Activated T-helper 2 cell treated with anti-CD3 and anti-CD28 coated beads, Interferon-gamma antibody, Interleukin-2, Interleukin-4, amounts not matched to agents 10 μg/mL and 5 μg/mL and 100 μg/mL, durations not matched to agents 14 hours and 24 hours and 36 hours (primary cell): ENCODE data around the gene ZNRF1. TPM values are rescaled to one million over a fixed set of nuclear protein-coding genes. Genes with fewer than 3 reads are reported as not detected.
"Not testable (repeated sequence)": the region's sequence is repeated elsewhere in the genome, so short reads cannot be mapped to it uniquely, and the experiment has no call there.

Experiments used
- DNase-seq: peaks from one replicate; pipeline ENCODE4 v3.0.0; 2021; ENCODE audit warnings: low spot score
- H3K27ac Mint-ChIP-seq: one replicate; pipeline ENCODE4 v1.8.0; 2021; ENCODE audit warnings: mixed read lengths
- H3K27me3 Mint-ChIP-seq: one replicate; pipeline ENCODE4 v1.8.0; 2021; ENCODE audit warnings: low read depth, mixed read lengths
- H3K36me3 Mint-ChIP-seq: one replicate; pipeline ENCODE4 v1.8.0; 2021; ENCODE audit warnings: low read depth, mixed read lengths
- H3K4me1 Mint-ChIP-seq: one replicate; pipeline ENCODE4 v1.8.0; 2021; ENCODE audit warnings: low read depth, mixed read lengths
- H3K4me3 Mint-ChIP-seq: one replicate; pipeline ENCODE4 v1.8.0; 2021; ENCODE audit warnings: low read depth, mild to moderate bottlenecking, moderate library complexity, mixed read lengths
- H3K9me3 Mint-ChIP-seq: one replicate; pipeline ENCODE4 v1.8.0; 2021; ENCODE audit warnings: mixed read lengths
- intact Hi-C: fragments of 100-400 bp; cut with micrococcal nuclease; formaldehyde crosslinking; loops from one replicate; pipeline ENCODE4 v1.15.1; 2023
- total RNA-seq: library from RNA; stranded (reverse); gene quantifications from 2 replicates; pipeline ENCODE4 v1.2.3, GENCODE V29; 2022

The ZNRF1 gene
- total RNA-seq, 1 donor from 2014 or later = 34.8 TPM

DNA sequence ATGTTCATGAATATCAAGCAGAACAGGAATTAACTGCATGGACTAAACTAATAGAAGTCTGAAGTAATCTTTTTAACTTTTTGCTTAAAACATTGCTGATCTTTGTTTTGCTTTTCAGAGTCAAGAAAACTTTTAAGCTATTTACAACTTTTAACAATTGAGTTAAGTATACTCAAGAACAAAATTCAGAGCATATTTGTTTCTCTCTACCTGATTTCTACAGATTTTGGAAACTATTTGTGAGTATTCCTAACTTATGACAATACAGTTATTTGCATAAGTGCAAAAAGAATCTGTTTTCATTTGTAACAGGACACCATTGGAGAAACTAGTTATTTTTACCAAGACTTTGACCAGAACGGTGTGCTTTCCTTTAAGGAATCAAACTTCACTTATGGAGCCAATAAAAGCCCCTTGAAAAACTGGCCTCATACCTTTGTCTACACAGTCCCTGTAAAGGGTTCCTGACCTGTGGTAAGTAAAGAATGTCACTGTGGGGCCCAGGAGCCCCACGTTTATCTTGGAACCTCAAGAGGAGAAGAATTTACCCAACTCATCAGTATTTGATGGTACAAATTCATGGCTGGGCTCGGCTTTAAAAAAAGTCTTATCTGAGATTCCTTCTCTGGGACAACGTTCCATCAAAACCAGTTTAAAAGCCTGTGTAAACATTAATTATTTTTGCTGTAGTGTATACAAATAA, 129.0 kb downstream of the ZNRF1 start:
- H3K36me3 Mint-ChIP-seq = no peaks in the 10 kb centered on the region

DNA sequence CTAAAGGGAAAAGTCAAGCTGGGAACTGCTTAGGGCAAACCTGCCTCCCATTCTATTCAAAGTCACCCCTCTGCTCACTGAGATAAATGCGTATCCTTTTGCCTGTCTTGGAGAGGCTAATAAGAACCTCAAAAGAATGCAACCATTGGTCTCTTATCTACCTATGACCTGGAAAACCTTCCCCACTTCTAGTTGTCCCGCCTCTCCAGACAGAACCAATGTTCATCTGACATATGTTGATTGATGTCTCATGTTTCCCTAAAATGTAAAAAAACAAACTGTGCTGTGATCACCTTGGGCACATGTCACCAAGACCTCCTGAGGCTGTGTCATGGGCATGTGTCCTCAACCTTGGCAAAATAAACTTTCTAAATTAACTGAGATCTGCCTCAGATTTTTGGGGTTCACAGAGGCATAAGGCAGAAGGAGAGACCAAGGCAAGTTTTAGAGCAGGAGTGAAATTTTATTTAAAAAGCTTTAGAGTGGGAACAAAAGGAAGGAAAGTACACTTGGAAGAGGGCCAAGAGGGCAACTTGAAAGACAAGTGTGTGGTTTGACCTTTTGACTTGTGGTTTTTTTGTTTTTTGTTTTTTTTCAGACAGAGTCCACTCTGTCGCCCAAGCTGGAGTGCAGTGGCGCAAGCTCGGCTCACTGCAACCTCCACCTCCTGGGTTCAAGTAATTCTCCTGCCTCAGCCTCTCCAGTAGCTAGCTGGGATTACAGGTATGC, 130.8 kb downstream of the ZNRF1 start:
- intact Hi-C loops, DNase-seq, H3K4me3 Mint-ChIP-seq, H3K4me1 Mint-ChIP-seq, H3K27ac Mint-ChIP-seq, H3K27me3 Mint-ChIP-seq, H3K36me3 Mint-ChIP-seq: not testable (repeated sequence)
- peaks cover 18% of the 10 kb centered on the region for H3K9me3 Mint-ChIP-seq

More for the DNA sequence above, 129.0 kb downstream of the ZNRF1 start:
- Mint-ChIP-seq H3K27me3 (peaks cover 4% of the 10 kb centered on the region), H3K4me3 (no peak overlapping the region), H3K27ac (no peak overlapping the region), H3K9me3 (peaks cover 18% of the 10 kb centered on the region), H3K4me1 (peaks cover 4% of the 10 kb centered on the region)
- intact Hi-C loops = no loop called here
- DNase-seq = no peak

DNA sequence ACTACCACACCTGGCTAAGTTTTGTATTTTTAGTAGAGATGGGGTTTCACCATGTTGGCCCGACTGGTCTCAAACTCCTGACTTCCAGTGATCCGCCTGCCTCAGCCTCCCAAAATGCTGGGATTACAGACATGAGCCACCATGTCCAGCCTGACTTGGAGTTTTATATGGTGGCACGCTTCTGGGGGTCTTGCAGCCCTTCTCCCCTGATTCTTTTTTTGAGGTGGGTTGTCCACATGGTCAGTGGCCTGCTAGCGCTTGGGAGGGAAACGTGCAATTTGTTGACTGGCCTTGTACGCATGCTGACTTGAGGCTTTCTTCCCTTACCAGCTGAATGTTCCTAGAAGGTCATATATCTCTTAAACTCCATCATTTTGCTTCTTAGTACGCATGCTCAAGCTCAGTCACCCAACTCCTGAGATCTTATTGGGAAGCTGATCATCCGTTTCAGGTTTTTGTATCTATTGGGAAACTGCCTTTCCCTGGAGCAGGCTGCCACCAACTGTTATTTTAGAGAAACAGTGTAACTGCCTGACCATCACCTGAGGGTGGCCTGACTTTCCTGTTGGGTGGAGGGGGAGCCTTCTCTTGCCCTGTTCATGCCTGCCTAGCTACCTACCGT, 131.4 kb downstream of the ZNRF1 start:
- peaks cover 4% of the 10 kb centered on the region for H3K27me3 Mint-ChIP-seq
- intact Hi-C loops = no loop called here
- peaks cover 4% of the 10 kb centered on the region for H3K4me1 Mint-ChIP-seq

DNA sequence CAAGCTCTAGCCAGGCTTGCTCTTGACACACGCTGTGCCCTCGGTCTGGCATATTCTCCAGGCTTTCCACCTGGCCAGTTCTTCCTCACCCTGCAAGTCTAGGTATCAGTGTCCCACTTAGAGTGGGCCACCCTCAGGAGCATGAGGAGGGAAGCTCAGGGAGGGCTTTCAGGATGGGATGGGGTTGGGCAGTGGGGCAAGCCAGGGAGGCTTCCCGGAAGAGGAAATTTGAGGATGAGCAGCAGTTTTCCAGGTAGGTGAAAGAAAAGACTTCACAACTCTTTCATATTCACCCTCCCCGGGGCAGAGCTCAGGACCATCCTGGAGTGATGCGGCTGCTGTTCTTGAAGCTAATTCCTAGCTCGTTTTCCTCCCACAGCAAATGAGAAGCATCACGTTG, 132.3 kb downstream of the ZNRF1 start:
- peaks cover 4% of the 10 kb centered on the region for H3K27me3 Mint-ChIP-seq
- intact Hi-C loops = no loop called here

More for the DNA sequence above, 131.4 kb downstream of the ZNRF1 start:
- no peaks in the 10 kb centered on the region for H3K36me3 Mint-ChIP-seq
- H3K27ac Mint-ChIP-seq = no peak overlapping the region
- H3K9me3 Mint-ChIP-seq = peaks cover 18% of the 10 kb centered on the region
- H3K4me3 Mint-ChIP-seq = no peak overlapping the region
- no peak for DNase-seq

DNA sequence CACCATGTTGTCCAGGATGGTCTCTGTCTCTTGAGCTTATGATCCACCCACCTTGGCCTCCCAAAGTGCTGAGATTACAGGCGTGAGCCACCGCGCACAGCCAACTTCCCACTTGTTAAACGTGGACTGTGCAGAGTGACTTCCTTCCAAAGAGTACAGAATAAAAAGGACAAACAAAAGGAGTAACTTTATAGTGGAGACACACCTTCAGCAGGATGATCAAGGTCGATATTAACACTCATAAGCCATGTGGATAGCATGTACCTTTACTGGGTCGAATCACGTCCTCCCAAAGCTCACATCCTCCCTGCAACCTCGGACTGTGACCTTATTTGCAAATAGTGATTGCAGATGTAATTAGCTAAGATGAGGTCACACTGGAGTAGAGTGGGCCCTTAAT, 139.4 kb downstream of the ZNRF1 start:
- DNase-seq = no peak
- intact Hi-C loops = no loop called here
- Mint-ChIP-seq H3K27me3 (no peaks in the 10 kb centered on the region), H3K27ac (no peak overlapping the region), H3K4me3 (no peak overlapping the region), H3K4me1 (peaks cover 5% of the 10 kb centered on the region), H3K36me3 (no peaks in the 10 kb centered on the region), H3K9me3 (no peaks in the 10 kb centered on the region)

More for the DNA sequence above, 132.3 kb downstream of the ZNRF1 start:
- no peak for DNase-seq
- no peak overlapping the region for H3K27ac Mint-ChIP-seq
- H3K4me1 Mint-ChIP-seq = peaks cover 4% of the 10 kb centered on the region
- H3K36me3 Mint-ChIP-seq = no peaks in the 10 kb centered on the region
- no peak overlapping the region for H3K4me3 Mint-ChIP-seq
- H3K9me3 Mint-ChIP-seq = peaks cover 18% of the 10 kb centered on the region

GRCh38 chr16:75138636-75139035, 139.8 kb downstream of the ZNRF1 start:
- Mint-ChIP-seq H3K36me3 (no peaks in the 10 kb centered on the region), H3K27ac (no peak overlapping the region), H3K4me3 (no peak overlapping the region), H3K27me3 (no peaks in the 10 kb centered on the region), H3K4me1 (peaks cover 5% of the 10 kb centered on the region), H3K9me3 (no peaks in the 10 kb centered on the region)
- intact Hi-C loops = no loop called here
- no peak for DNase-seq

GRCh38 chr16:75139498-75139897, 140.7 kb downstream of the ZNRF1 start:
- no peaks in the 10 kb centered on the region for H3K27me3 Mint-ChIP-seq
- peaks cover 7% of the 10 kb centered on the region for H3K4me1 Mint-ChIP-seq
- no peaks in the 10 kb centered on the region for H3K36me3 Mint-ChIP-seq
- H3K27ac Mint-ChIP-seq = no peak overlapping the region
- no peak for DNase-seq
- intact Hi-C loops = no loop called here
- no peaks in the 10 kb centered on the region for H3K9me3 Mint-ChIP-seq
- H3K4me3 Mint-ChIP-seq = no peak overlapping the region

- Mint-ChIP-seq H3K4me1 (peaks cover 3% of the 10 kb centered on the region), H3K36me3 (peaks cover 1% of the 10 kb centered on the region), H3K27ac (no peak overlapping the region), H3K9me3 (no peaks in the 10 kb centered on the region), H3K27me3 (no peaks in the 10 kb centered on the region), H3K4me3 (no peak overlapping the region)
- intact Hi-C loops = no loop called here
- DNase-seq = no peak
Measured at GRCh38 chr16:75143941-75144340, 145.1 kb downstream of the ZNRF1 start.

DNA sequence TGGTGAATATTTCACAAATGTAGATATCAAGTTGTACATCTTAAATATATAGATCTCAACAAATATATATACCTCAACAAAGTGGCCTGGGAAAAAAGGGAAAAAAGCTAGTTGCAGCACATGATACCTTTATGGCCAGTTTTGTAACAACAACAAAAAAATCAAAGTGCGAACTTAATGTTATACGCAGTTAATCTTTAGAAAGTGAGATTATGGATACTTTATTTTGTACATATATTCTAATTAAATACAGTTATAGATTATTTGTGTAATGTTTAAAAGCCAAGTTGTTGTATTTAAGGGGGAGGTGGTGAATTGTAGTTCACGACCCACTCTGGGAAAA, 149.1 kb downstream of the ZNRF1 start:
- no peaks in the 10 kb centered on the region for H3K27me3 Mint-ChIP-seq
- DNase-seq = no peak
- H3K4me3 Mint-ChIP-seq = peak overlapping the region; percentile 87
- peaks cover 38% of the 10 kb centered on the region for H3K36me3 Mint-ChIP-seq
- peaks cover 14% of the 10 kb centered on the region for H3K4me1 Mint-ChIP-seq
- peaks cover 26% of the 10 kb centered on the region for H3K9me3 Mint-ChIP-seq
- H3K27ac Mint-ChIP-seq = no peak overlapping the region
- intact Hi-C loops = loop anchor here (1.0 to 2.0 kb wide), 4 partner anchors 39 to 447 kb away; partner anchors contain the start of genes CFDP1, MLKL and WDR59

GRCh38 chr16:75148311-75149195, 149.7 kb downstream of the ZNRF1 start, which contains the start of gene ZFP1:
Gene ZFP1 (plus strand): TSS chr16:75148524. CDS start chr16:75152952, 4,428 bp downstream.
- Mint-ChIP-seq H3K4me3 (peak within 1 kb of the TSS; percentile 87), H3K27me3 (no peaks in the 10 kb centered on the region), H3K36me3 (peaks cover 42% of the 10 kb centered on the region), H3K9me3 (peaks cover 29% of the 10 kb centered on the region), H3K27ac (peak within 1 kb of the TSS; percentile 77), H3K4me1 (peaks cover 14% of the 10 kb centered on the region)
- intact Hi-C loops = loop anchor here (1.0 to 2.0 kb wide), 4 partner anchors 39 to 448 kb away; partner anchors contain the start of genes CFDP1, MLKL and WDR59
- peak; percentile 90 for DNase-seq

- Mint-ChIP-seq H3K36me3 (peaks cover 69% of the 10 kb centered on the region), H3K4me1 (peaks cover 12% of the 10 kb centered on the region), H3K9me3 (peaks cover 33% of the 10 kb centered on the region), H3K27me3 (no peaks in the 10 kb centered on the region), H3K27ac (no peak overlapping the region), H3K4me3 (no peak overlapping the region)
- intact Hi-C loops = no loop called here
- DNase-seq = no peak
Measured at GRCh38 chr16:75151798-75152197, 153.0 kb downstream of the ZNRF1 start.

DNA sequence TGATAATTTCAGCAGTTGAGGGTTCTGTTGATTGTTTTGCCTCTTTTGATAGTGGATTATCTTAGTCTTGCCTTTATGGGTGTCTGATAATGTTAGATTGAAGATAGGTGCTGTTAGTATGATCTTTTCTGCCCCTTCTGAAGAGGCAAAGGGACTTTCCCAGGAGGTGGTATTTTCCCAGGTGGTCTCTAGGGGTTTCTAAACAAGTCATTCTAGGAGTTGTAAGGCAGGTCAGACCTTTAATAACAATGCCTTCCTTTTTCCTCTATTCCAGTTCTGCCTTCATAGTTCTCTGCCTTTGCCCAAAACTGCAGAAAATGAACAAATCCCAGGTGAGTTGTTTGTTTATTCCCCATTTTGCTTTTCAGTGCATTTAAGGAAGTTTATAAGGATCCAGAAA, 153.8 kb downstream of the ZNRF1 start:
- H3K27me3 Mint-ChIP-seq = no peaks in the 10 kb centered on the region
- DNase-seq = no peak
- peak overlapping the region; percentile 1 for H3K27ac Mint-ChIP-seq
- H3K36me3 Mint-ChIP-seq = peaks cover 77% of the 10 kb centered on the region
- peaks cover 12% of the 10 kb centered on the region for H3K4me1 Mint-ChIP-seq
- intact Hi-C loops = no loop called here
- H3K9me3 Mint-ChIP-seq = peaks cover 33% of the 10 kb centered on the region
- H3K4me3 Mint-ChIP-seq = no peak overlapping the region
